ENCODE results near the gene SIL1.

Gene SIL1

GRCh38 chr5:138990986-138991590 is 207.1 kb downstream of the SIL1 start:
- no peak for TF ChIP-seq CTCF (IDR thresholded peaks at IDR 0.05; ENCODE audit: borderline replicate concordance, insufficient read depth, low read depth, low read length)
- no peak overlapping the region for H3K4me3 ChIP-seq (ENCODE audit: low read depth, low read length)

- H3K4me3 ChIP-seq (ENCODE audit: low read depth, low read length) = no peak overlapping the region
- TF ChIP-seq CTCF (IDR thresholded peaks at IDR 0.05; ENCODE audit: borderline replicate concordance, insufficient read depth, low read depth, low read length) = no peak
Observed at GRCh38 chr5:138989720-138990119, 208.4 kb downstream of the SIL1 start.

- TF ChIP-seq CTCF (IDR thresholded peaks at IDR 0.05; ENCODE audit: borderline replicate concordance, insufficient read depth, low read depth, low read length) = no peak
- H3K4me3 ChIP-seq (ENCODE audit: low read depth, low read length) = no peak overlapping the region
Observed at GRCh38 chr5:138986186-138986800, 211.9 kb downstream of the SIL1 start.

GRCh38 chr5:138985683-138986082 is 212.5 kb downstream of the SIL1 start:
- H3K4me3 ChIP-seq (ENCODE audit: low read depth, low read length) = no peak overlapping the region
- TF ChIP-seq CTCF (IDR thresholded peaks at IDR 0.05; ENCODE audit: borderline replicate concordance, insufficient read depth, low read depth, low read length) = no peak

GRCh38 chr5:138985256-138985655 is 212.9 kb downstream of the SIL1 start:
- no peak overlapping the region for H3K4me3 ChIP-seq (ENCODE audit: low read depth, low read length)
- no peak for TF ChIP-seq CTCF (IDR thresholded peaks at IDR 0.05; ENCODE audit: borderline replicate concordance, insufficient read depth, low read depth, low read length)

GRCh38 chr5:138983984-138984383 is 214.2 kb downstream of the SIL1 start:
- H3K4me3 ChIP-seq (ENCODE audit: low read depth, low read length) = no peak overlapping the region
- TF ChIP-seq CTCF (IDR thresholded peaks at IDR 0.05; ENCODE audit: borderline replicate concordance, insufficient read depth, low read depth, low read length) = no peak

- TF ChIP-seq CTCF (IDR thresholded peaks at IDR 0.05; ENCODE audit: borderline replicate concordance, insufficient read depth, low read depth, low read length) = no peak
- no peak overlapping the region for H3K4me3 ChIP-seq (ENCODE audit: low read depth, low read length)
Observed at GRCh38 chr5:138981586-138981985, 216.6 kb downstream of the SIL1 start.
